Right ventricle myocardium superior (tissue), 1 donor: Measurements from ENCODE around the gene ZBTB7A. TPM values are rescaled to one million over a fixed set of nuclear protein-coding genes. Genes with fewer than 3 reads are reported as not detected.

Experiments used
- ATAC-seq: fragments of 200-7000 bp; cut with Tn5 transposase; one replicate; pipeline ENCODE4 v1.9.1; 2020; ENCODE audit warnings: mild to moderate bottlenecking; ENCODE audit not compliant: poor library complexity
- DNase-seq: peaks from one replicate; pipeline ENCODE4 v3.0.0-alpha.2; 2020
- intact Hi-C: fragments of 100-400 bp; cut with DNase I; formaldehyde crosslinking; loops from one replicate; pipeline ENCODE4 v1.11.2; 2022
- total RNA-seq: library from RNA; stranded (reverse); fragmentation: NEBNext Ultra II Directional; extraction: Animal tissue kit (Norgen Biotek cat#: 25700); gene quantifications from one replicate; pipeline ENCODE4 v1.2.1, GENCODE V29; 2021
- donor health status: DM: no; HTN: yes; CAD: no; lungs with severe emphysema.

The ZBTB7A gene
- total RNA-seq, 1 donor from 2014 or later, result 31.4 TPM

DNA sequence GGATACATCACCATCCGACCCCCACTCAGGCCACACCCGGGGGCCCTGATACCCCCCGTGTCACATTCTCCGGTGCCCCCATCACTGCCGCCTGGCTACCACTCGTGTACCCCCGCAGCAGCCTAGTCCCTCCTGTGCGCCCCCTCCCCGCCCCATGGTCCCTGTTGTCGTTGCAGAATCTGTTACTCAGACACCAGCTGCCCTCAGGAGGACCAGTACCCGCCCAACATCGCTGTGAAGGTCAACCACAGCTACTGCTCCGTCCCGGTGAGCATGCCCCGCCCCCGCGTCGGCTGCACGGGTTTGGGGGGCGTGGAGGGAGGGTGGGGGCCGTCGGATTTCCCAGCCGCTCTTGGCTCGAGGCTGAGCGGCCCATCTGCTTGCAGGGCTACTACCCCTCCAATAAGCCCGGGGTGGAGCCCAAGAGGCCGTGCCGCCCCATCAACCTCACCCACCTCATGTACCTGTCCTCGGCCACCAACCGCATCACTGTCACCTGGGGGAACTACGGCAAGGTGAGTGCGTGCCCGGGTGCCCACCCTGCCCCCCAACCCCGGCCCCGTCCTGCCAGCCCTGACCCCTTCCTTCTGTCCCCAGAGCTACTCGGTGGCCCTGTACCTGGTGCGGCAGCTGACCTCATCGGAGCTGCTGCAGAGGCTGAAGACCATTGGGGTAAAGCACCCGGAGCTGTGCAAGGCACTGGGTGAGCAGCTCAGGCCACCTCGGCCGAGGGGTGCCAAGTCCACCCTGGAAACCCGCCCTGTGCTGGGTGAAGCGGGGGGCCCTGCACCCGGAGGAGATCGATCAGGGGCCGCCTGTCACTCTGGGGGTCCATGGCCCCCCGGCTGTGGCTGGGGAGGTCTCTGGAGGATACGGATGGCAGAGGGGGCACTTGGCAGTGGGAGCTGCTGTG lies 38.1 kb downstream of the ZBTB7A start:
- intact Hi-C loops, result no loop called here
- DNase-seq (no peak), ATAC-seq (no peak)

- ATAC-seq, result no peak
- DNase-seq, result no peak
Observed at GRCh38 chr19:4027146-4027545, 39.6 kb downstream of the ZBTB7A start.

DNA sequence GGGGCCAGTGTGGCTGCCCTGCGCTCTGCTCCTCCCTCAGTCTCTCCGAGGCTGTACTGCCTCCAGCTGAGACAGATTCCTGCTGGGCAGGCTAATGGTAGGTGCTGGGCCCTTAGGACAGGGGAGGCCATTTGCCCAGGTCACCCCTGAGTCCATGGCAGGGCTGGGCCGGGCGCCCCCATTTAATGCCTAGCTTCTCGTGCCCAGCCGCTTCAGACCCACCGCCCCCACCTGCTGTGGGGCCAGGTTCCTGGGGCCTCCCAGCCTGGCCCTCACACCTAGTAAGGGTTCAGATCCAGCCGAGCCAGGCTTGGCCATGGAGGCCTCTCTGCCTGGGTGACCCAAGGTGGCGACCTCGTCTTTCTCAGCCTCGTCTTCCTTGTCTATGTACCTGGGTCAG lies 41.4 kb downstream of the ZBTB7A start:
- intact Hi-C loops, result no loop called here
- DNase-seq, result no peak
- no peak for ATAC-seq

More at GRCh38 chr19:4027146-4027545, 39.6 kb downstream of the ZBTB7A start:
- intact Hi-C loops, result no loop called here

DNA sequence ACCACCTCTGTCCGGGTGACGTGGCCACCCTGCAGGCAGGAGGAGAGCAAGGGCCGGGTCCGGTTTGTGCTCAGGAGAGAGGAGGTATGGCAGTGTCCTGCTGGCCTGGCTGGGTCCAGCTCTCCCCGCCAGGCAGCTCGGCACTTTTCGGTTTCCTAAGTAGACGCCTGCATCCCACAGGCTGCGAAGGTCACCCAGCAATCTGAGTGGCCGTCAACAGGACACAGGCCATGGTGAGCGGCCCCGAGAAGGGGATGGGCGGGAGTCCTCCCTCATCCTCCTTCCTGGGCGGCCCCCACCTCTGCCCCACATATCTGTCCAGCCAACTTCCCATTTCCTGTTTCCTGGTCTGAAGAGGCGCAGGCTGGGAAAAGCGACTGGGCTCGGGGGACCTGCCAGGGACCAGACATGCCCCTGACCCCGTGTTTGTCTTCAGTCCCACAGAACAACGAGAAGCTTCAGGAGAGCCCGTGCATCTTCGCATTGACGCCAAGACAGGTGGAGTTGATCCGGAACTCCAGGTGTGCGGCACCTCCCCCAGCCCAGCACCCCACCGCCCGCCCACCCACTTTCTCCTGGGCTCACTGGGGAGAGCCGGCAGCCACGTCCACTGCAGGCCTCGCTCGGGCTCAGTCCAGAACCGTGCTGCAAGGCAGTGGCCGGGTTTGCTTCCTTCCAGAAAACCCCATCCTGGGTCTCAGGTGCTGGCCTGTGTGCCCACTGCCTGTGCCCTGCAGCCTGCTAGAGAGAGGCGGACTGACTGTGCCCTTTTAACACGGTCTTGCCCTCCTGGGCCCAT lies 42.9 kb downstream of the ZBTB7A start:
- ATAC-seq (peak; percentile 31), DNase-seq (peak; percentile 57)
- intact Hi-C loops, result no loop called here

DNA sequence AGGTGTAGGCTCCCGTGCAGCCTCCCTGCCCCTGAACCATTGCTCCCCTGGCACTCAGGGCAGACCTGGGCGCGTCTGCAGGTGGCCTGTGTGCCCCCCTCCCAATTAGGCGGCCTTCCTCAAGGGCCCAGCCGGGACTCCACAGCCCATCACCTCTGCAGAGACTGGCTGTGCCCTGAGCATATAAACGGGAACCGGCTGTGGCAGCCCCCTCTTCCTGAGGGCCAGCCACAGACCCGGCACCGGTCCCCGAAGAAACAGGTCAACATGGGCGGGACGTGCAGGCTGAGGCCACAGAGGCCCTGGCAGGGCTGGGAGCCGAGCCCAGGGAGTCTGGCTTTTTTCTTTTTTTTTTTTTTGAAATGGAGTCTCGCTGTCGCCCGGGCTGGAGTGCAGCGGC lies 47.1 kb downstream of the ZBTB7A start:
- ATAC-seq (no peak), DNase-seq (no peak)
- intact Hi-C loops, result loop anchor here (5.0 kb wide), 1 partner anchor 43 kb away; no protein-coding TSS in a partner anchor

DNA sequence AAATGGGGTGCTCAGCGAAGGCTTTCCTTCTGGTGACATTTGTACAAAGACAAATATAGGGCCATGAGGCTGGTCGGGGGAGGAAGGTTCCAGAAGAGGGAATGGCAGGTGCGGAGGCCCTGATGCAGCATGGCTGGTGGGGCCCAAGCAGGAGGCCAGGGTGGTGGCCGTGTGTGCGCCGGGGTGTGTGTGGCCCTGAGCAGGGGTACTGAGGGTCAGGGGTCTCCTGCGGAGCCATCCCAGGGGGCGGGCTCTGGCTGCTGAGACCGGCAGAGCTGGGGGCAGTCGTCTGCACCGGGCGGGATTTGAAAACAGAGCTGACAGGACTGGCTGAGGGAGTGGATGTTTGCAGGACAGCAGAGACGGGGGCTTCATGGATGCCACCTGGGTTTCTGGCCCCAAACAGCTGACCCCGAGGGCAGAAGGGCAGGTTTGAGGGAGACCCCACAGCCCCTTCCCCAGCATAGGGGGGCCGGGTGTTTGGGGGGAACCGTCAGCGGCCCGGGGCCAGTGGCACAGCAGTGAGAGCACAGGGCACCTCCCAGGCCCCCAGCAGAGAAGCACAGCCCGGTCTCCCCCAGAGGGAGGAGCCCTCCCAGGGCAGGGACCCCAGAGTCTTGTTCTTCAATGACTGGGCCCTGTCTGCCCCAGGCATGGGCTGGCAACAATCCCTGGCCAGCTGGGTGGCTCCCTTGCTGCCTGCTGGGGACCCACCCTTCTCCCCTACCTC lies 47.8 kb downstream of the ZBTB7A start:
- intact Hi-C loops, result loop anchor here (5.0 kb wide), 1 partner anchor 43 kb away; no protein-coding TSS in a partner anchor
- no peak for ATAC-seq
- no peak for DNase-seq

DNA sequence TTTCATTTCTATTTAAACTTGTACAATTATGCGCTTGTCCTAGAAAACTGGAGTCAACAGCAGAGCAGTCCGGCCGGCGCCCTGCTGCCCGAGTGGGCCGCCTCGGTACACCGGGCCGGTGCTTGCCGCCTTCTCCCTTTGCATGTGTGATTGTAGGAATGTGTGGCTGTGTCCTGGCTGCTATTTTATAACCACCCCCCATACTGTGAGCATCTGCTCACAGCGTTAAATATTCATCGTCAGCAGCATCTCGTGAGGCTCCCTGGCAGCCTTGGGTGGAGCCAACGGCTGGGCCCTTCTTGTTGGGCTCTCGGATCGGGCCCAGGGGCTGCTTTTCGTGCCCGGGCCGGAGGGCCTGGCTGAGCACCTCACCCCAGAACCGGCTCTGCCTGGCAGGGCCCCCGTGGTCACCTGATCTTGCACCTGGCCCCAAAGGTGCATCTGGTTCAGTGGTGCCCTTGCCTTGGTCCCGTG lies 48.5 kb downstream of the ZBTB7A start:
- intact Hi-C loops, result loop anchor here (5.0 kb wide), 1 partner anchor 44 kb away; no protein-coding TSS in a partner anchor
- no peak for ATAC-seq
- DNase-seq, result no peak

GRCh38 chr19:4016903-4017638 lies 49.6 kb downstream of the ZBTB7A start:
- intact Hi-C loops, result loop anchor here (5.0 kb wide), 1 partner anchor 45 kb away; no protein-coding TSS in a partner anchor
- ATAC-seq (no peak), DNase-seq (no peak)

DNA sequence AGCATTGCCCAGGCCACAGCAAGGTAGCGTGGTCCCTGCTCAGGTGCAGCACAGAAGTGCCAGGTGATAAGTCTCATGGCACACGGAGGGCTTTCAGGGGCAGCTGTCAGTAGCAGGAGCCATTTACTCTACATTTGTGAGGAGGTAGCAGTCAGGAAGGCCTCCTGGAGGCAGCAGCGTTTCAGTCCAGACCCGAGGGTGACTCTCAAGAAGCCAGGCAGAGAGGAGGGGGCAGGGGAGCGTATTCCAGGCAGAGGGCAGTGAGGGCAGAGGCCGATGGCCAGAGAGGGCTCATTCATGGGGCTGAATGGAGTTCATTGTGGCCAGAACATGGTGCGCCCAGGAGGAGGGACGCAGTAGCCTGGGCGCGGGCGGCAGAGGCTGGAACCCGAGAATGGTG lies 50.2 kb downstream of the ZBTB7A start:
- DNase-seq, result no peak
- no peak for ATAC-seq
- intact Hi-C loops, result loop anchor here (5.0 kb wide), 1 partner anchor 46 kb away; no protein-coding TSS in a partner anchor

DNA sequence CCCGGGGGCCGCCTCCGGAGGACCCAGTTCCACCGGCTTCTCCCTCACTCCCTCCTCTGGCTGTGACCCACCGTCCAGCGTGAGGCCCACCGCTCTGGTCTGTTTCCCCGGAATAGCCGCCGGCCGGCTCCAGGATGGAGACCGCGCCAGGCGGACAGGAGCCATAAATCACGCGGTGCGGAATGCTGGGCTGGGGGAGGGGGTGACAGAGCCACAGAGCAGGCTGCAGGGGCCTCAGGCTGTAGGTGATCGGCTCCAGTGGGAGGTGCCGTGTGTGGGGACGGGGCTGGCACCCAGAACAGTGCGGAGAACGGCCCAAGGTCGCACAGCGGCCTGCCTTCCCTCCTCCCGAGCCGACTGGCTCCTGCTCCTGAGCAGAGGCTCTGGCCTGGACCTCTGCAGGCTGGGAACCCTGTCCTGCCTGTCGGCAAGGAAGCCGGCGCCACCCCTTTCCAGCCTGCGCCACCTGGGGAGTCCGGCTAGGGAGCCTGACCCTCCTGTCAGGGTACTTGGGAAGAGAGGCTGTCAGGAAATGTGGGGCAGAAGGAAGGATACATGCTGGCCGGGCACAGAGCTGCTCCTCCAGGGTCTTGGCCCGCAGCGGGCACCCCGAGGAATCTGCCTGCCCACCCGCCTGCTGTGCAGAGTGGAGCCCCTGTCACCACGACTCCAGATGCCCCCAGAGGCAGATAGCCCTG lies 50.8 kb downstream of the ZBTB7A start:
- DNase-seq (no peak), ATAC-seq (peak; percentile 45)
- intact Hi-C loops, result loop anchor here (5.0 kb wide), 1 partner anchor 46 kb away; no protein-coding TSS in a partner anchor

DNA sequence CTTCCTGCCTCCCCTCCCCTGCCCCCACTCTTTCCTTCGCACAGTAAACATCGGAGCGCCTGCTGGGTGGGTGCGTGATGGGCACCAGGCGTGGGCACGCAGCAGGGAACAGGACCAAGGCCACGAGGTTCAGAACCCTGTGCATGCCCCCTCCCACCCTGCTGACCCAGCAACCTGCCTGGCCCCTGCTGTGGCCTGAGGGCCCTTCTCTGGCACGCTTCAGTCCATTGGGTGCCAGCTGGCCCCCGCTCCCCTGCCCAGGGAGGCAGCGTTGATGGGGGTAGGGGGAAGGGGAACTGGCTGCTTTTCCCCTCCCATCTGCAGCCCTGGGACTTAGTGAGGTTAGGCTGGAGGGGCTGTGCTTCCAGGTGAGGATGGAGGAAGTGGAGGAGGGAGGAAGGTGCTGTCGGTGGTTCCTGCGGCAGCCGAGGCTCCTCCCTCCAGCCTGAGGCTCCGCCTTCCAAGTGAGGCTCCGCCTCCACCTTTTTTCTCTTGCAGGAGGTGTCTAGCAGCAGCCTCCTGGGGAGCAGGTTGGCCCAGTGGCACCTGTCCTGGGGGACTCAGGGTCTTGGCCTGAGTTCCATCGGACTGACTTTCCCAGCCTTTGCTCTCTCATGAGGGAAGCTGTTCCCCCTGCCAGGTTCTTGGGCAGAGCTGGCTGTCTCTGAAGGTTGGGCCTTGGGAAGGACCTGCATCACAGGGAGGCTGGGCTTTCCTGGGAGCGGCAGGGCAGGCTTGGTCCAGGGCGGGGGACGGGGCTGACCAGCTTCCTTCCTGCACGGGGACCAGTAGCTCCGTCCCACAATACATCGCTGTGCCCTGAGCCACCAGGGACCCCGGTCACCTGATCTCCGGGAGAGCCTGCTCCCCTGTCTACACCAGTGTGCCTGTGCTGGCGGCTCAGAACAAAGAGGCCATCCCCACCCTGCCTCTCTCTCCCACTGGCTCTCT lies 51.9 kb downstream of the ZBTB7A start:
- DNase-seq, result peak; percentile 68
- intact Hi-C loops, result loop anchor here (5.0 kb wide), 1 partner anchor 47 kb away; no protein-coding TSS in a partner anchor

GRCh38 chr19:4013886-4014540 lies 52.7 kb downstream of the ZBTB7A start:
- DNase-seq, result no peak
- peak; percentile 29 for ATAC-seq
- intact Hi-C loops, result no loop called here

More for the DNA sequence above, 51.9 kb downstream of the ZBTB7A start:
- ATAC-seq, result peak; percentile 10

DNA sequence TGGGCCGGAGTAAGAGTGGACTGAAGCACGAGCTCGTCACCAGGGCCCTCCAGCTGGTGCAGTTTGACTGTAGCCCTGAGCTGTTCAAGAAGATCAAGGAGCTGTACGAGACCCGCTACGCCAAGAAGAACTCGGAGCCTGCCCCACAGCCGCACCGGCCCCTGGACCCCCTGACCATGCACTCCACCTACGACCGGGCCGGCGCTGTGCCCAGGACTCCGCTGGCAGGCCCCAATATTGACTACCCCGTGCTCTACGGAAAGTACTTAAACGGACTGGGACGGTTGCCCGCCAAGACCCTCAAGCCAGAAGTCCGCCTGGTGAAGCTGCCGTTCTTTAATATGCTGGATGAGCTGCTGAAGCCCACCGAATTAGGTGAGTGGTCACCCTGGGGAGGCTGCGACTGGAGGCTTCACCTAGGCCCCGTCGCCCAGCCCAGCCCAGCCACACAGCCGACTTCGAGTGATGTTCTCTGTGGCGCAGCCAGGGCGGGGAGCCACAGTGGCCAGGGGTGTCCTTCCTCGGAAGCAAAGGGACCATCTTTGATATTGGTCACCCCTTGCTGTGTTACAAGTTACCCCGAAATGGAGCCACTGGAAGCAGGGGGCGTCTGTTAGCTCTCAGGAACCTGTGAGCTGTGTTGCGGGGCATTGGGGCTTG lies 53.6 kb downstream of the ZBTB7A start:
- intact Hi-C loops, result no loop called here
- no peak for ATAC-seq
- DNase-seq, result no peak

DNA sequence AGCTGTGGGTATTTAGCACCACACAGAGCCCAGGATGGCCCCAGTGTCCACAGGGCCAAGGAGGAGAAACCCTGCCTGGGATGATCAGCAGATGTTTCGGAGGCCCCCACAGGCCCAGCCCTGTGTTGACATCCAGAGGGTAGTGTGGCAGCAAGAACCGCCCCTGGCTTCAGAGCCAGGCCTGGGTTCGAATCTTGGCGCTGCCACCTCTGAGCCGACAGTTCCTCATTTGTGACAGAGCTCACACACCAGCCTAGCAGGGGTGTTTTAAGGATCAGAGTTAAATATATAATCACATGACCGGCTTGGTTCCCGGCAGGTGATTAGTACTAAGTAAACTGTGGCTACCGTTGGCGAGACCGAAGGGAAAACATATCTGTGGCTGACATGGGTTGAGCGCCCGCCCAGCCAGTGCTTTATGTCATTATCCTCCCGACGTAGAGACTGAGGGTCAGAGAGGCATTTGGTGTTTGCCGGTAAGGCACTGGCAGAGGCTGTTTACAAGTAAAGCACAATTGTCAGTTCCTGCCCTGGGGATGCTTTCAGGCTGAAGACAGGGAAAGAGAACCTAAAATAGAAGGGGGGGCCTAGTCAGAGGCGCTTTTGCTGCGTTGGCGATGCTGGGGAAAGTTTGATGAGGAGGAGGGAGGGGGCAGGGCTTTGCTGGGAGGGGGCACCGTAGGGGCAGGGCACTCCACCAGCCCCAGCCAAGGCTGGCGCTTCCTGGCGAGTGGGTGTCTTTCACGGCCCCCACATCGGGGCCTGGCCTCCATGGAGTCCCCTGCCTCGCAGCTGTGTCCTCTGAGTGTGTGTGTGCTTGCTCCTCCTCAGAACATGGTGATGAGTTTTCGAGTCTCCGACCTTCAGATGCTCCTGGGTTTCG lies 54.4 kb downstream of the ZBTB7A start:
- no peak for ATAC-seq
- intact Hi-C loops, result no loop called here
- DNase-seq, result no peak
